Measurements from ENCODE around the gene LCA5L. TPM values are rescaled to one million over a fixed set of nuclear protein-coding genes. Genes with fewer than 3 reads are reported as not detected.
"Not testable (repeated sequence)": the region's sequence is repeated elsewhere in the genome, so short reads cannot be mapped to it uniquely, and the experiment has no call there.

Gene LCA5L
- polyA plus RNA-seq, 2 donors = 0.31 to 0.48 TPM

DNA sequence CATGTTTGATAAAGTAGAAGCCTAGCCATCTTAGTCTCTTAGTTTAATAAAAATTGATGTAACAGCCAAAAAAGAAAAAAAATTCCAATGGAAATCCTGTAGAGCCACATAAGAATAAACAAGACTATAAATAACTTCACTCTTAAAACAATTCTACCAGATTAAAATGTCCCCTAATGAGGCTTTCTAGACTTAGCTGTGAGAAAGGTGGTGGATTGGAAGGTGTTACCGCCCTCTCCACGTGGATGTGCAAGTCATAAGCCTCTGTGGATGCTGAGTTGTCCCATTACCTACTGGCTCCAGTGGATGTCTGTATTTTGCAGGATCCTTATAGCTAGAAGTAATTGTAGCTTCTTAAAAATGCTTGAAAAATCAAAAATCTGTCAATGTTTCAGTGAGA is 14.6 kb downstream of the LCA5L start:
- 77 to 78% methylated on average over 2 of the region's 2 CpGs for WGBS, 2 donors

DNA sequence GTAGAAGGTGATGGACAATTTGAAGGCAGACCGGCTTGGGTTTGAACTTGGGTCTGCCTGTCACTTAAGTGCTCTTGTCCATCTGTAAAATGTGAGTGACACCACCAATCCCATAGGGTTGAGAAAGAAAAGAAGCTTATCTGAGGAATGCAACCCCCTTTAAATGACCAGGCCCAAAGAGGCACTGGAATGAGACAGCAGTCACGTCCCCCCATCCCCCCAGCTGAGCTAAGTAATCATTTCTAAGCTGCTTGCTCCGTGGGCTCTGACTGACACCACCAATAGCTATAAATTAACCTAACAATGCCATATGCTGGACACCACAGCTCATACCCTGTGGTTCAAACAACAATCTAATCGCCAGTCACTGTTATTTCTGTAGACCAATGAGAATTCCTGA is 15.1 kb downstream of the LCA5L start:
- Histone ChIP-seq H3K4me3 (ENCODE audit: low read depth in 1 of 2, low read length in 2 of 2) (no peak overlapping the region), H3K27me3 (ENCODE audit: control insufficient read depth in 1 of 2, insufficient read depth in 2 of 2, low read length in 2 of 2) (no peaks in the 10 kb centered on the region), H3K36me3 (ENCODE audit: control insufficient read depth in 2 of 2, insufficient read depth in 2 of 2, low read length in 1 of 2) (no peaks in the 10 kb centered on the region), H3K4me1 (ENCODE audit: control insufficient read depth in 2 of 2, insufficient read depth in 2 of 2, low read length in 1 of 2) (no peaks in the 10 kb centered on the region), H3K27ac (ENCODE audit: low read depth in 2 of 2, low read length in 1 of 2) (no peak overlapping the region), H3K9me3 (ENCODE audit: control insufficient read depth in 2 of 2, insufficient read depth in 1 of 2, low read depth in 1 of 2, low read length in 1 of 2) (no peaks in the 10 kb centered on the region)
- 63 to 65% methylated on average over 4 of the region's 4 CpGs for WGBS, 2 donors

More for the DNA sequence above, 14.6 kb downstream of the LCA5L start:
- H3K36me3 ChIP-seq (ENCODE audit: control insufficient read depth in 2 of 2, insufficient read depth in 2 of 2, low read length in 1 of 2) = no peaks in the 10 kb centered on the region
- H3K4me3 ChIP-seq (ENCODE audit: low read depth in 1 of 2, low read length in 2 of 2) = no peak overlapping the region
- no peaks in the 10 kb centered on the region for H3K4me1 ChIP-seq (ENCODE audit: control insufficient read depth in 2 of 2, insufficient read depth in 2 of 2, low read length in 1 of 2)
- no peaks in the 10 kb centered on the region for H3K9me3 ChIP-seq (ENCODE audit: control insufficient read depth in 2 of 2, insufficient read depth in 1 of 2, low read depth in 1 of 2, low read length in 1 of 2)
- H3K27me3 ChIP-seq (ENCODE audit: control insufficient read depth in 1 of 2, insufficient read depth in 2 of 2, low read length in 2 of 2) = no peaks in the 10 kb centered on the region
- H3K27ac ChIP-seq (ENCODE audit: low read depth in 2 of 2, low read length in 1 of 2) = no peak overlapping the region

GRCh38 chr21:39430016-39430415 is 15.6 kb downstream of the LCA5L start:
- Histone ChIP-seq H3K4me1 (ENCODE audit: control insufficient read depth in 2 of 2, insufficient read depth in 2 of 2, low read length in 1 of 2) (no peaks in the 10 kb centered on the region), H3K36me3 (ENCODE audit: control insufficient read depth in 2 of 2, insufficient read depth in 2 of 2, low read length in 1 of 2) (no peaks in the 10 kb centered on the region), H3K27ac (ENCODE audit: low read depth in 2 of 2, low read length in 1 of 2) (no peak overlapping the region), H3K27me3 (ENCODE audit: control insufficient read depth in 1 of 2, insufficient read depth in 2 of 2, low read length in 2 of 2) (no peaks in the 10 kb centered on the region), H3K9me3 (ENCODE audit: control insufficient read depth in 2 of 2, insufficient read depth in 1 of 2, low read depth in 1 of 2, low read length in 1 of 2) (no peaks in the 10 kb centered on the region), H3K4me3 (ENCODE audit: low read depth in 1 of 2, low read length in 2 of 2) (no peak overlapping the region)
- 79 to 84% methylated on average over 3 of the region's 3 CpGs for WGBS, 2 donors

GRCh38 chr21:39429445-39429844 is 16.1 kb downstream of the LCA5L start:
- no peaks in the 10 kb centered on the region for H3K4me1 ChIP-seq (ENCODE audit: control insufficient read depth in 2 of 2, insufficient read depth in 2 of 2, low read length in 1 of 2)
- no peaks in the 10 kb centered on the region for H3K27me3 ChIP-seq (ENCODE audit: control insufficient read depth in 1 of 2, insufficient read depth in 2 of 2, low read length in 2 of 2)
- WGBS, 2 donors = 62 to 99% methylated on average over 2 of the region's 2 CpGs
- no peaks in the 10 kb centered on the region for H3K36me3 ChIP-seq (ENCODE audit: control insufficient read depth in 2 of 2, insufficient read depth in 2 of 2, low read length in 1 of 2)
- H3K9me3 ChIP-seq (ENCODE audit: control insufficient read depth in 2 of 2, insufficient read depth in 1 of 2, low read depth in 1 of 2, low read length in 1 of 2) = no peaks in the 10 kb centered on the region
- H3K4me3 ChIP-seq (ENCODE audit: low read depth in 1 of 2, low read length in 2 of 2) = no peak overlapping the region
- H3K27ac ChIP-seq (ENCODE audit: low read depth in 2 of 2, low read length in 1 of 2) = no peak overlapping the region

- peak overlapping the region in 1 of 2 donors; percentile 10 for H3K27ac ChIP-seq (ENCODE audit: low read depth in 2 of 2, low read length in 1 of 2)
- H3K36me3 ChIP-seq (ENCODE audit: control insufficient read depth in 2 of 2, insufficient read depth in 2 of 2, low read length in 1 of 2) = no peaks in the 10 kb centered on the region
- H3K4me3 ChIP-seq (ENCODE audit: low read depth in 1 of 2, low read length in 2 of 2) = no peak overlapping the region
- WGBS, 2 donors = 62 to 70% methylated on average over 5 of the region's 5 CpGs
- no peaks in the 10 kb centered on the region for H3K4me1 ChIP-seq (ENCODE audit: control insufficient read depth in 2 of 2, insufficient read depth in 2 of 2, low read length in 1 of 2)
- H3K27me3 ChIP-seq (ENCODE audit: control insufficient read depth in 1 of 2, insufficient read depth in 2 of 2, low read length in 2 of 2) = no peaks in the 10 kb centered on the region
- H3K9me3 ChIP-seq (ENCODE audit: control insufficient read depth in 2 of 2, insufficient read depth in 1 of 2, low read depth in 1 of 2, low read length in 1 of 2) = no peaks in the 10 kb centered on the region
These were observed 22.9 kb downstream of the LCA5L start for GRCh38 chr21:39422527-39423241.

- H3K4me3 ChIP-seq (ENCODE audit: low read depth in 1 of 2, low read length in 2 of 2); H3K4me1 ChIP-seq (ENCODE audit: control insufficient read depth in 2 of 2, insufficient read depth in 2 of 2, low read length in 1 of 2); H3K27ac ChIP-seq (ENCODE audit: low read depth in 2 of 2, low read length in 1 of 2); H3K36me3 ChIP-seq (ENCODE audit: control insufficient read depth in 2 of 2, insufficient read depth in 2 of 2, low read length in 1 of 2); H3K27me3 ChIP-seq (ENCODE audit: control insufficient read depth in 1 of 2, insufficient read depth in 2 of 2, low read length in 2 of 2); H3K9me3 ChIP-seq (ENCODE audit: control insufficient read depth in 2 of 2, insufficient read depth in 1 of 2, low read depth in 1 of 2, low read length in 1 of 2): not testable (repeated sequence)
- 96 to 99% methylated on average over 5 of the region's 5 CpGs for WGBS, 2 donors
These were observed 26.4 kb downstream of the LCA5L start for GRCh38 chr21:39419204-39419603.

DNA sequence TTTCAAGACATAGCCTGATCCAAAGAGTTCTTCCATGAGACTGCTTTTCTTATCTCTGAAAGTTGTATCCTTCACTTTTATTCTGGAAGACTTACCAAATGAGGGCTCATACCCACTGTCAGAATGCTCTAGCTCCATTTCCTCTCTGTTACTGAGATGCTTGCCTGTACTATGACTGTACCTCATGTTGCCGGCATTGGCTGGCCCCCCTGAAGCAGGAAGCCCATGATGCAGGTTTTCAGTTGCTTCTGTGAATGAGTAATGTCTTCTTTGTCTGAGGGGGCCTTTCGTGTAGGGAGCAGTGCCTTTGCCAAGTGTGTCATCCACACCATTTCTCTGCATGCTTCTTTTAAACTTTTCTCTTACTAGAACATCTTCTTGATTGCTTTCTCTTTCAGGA is 39.5 kb downstream of the LCA5L start:
- Histone ChIP-seq H3K27me3 (ENCODE audit: control insufficient read depth in 1 of 2, insufficient read depth in 2 of 2, low read length in 2 of 2) (no peaks in the 10 kb centered on the region), H3K9me3 (ENCODE audit: control insufficient read depth in 2 of 2, insufficient read depth in 1 of 2, low read depth in 1 of 2, low read length in 1 of 2) (no peaks in the 10 kb centered on the region), H3K27ac (ENCODE audit: low read depth in 2 of 2, low read length in 1 of 2) (no peak overlapping the region), H3K4me1 (ENCODE audit: control insufficient read depth in 2 of 2, insufficient read depth in 2 of 2, low read length in 1 of 2) (no peaks in the 10 kb centered on the region), H3K36me3 (ENCODE audit: control insufficient read depth in 2 of 2, insufficient read depth in 2 of 2, low read length in 1 of 2) (peaks cover 0 to 2% of the 10 kb centered on the region in 2 donors), H3K4me3 (ENCODE audit: low read depth in 1 of 2, low read length in 2 of 2) (no peak overlapping the region)
- 91 to 97% methylated on average over 2 of the region's 2 CpGs for WGBS, 2 donors

- Histone ChIP-seq H3K9me3 (ENCODE audit: control insufficient read depth in 2 of 2, insufficient read depth in 1 of 2, low read depth in 1 of 2, low read length in 1 of 2) (no peaks in the 10 kb centered on the region), H3K4me3 (ENCODE audit: low read depth in 1 of 2, low read length in 2 of 2) (no peak overlapping the region), H3K27ac (ENCODE audit: low read depth in 2 of 2, low read length in 1 of 2) (no peak overlapping the region), H3K4me1 (ENCODE audit: control insufficient read depth in 2 of 2, insufficient read depth in 2 of 2, low read length in 1 of 2) (no peaks in the 10 kb centered on the region), H3K36me3 (ENCODE audit: control insufficient read depth in 2 of 2, insufficient read depth in 2 of 2, low read length in 1 of 2) (peaks cover 0 to 4% of the 10 kb centered on the region in 2 donors), H3K27me3 (ENCODE audit: control insufficient read depth in 1 of 2, insufficient read depth in 2 of 2, low read length in 2 of 2) (no peaks in the 10 kb centered on the region)
- 84 to 93% methylated on average over 8 of the region's 8 CpGs for WGBS, 2 donors
These were observed 45.4 kb downstream of the LCA5L start for GRCh38 chr21:39400173-39400572.

GRCh38 chr21:39397646-39398385 is 47.8 kb downstream of the LCA5L start:
- H3K27me3 ChIP-seq (ENCODE audit: control insufficient read depth in 1 of 2, insufficient read depth in 2 of 2, low read length in 2 of 2) = no peaks in the 10 kb centered on the region
- WGBS, 2 donors = 89 to 93% methylated on average over 11 of the region's 11 CpGs
- no peaks in the 10 kb centered on the region for H3K4me1 ChIP-seq (ENCODE audit: control insufficient read depth in 2 of 2, insufficient read depth in 2 of 2, low read length in 1 of 2)
- H3K36me3 ChIP-seq (ENCODE audit: control insufficient read depth in 2 of 2, insufficient read depth in 2 of 2, low read length in 1 of 2) = peaks cover 4 to 5% of the 10 kb centered on the region in 2 donors
- no peaks in the 10 kb centered on the region for H3K9me3 ChIP-seq (ENCODE audit: control insufficient read depth in 2 of 2, insufficient read depth in 1 of 2, low read depth in 1 of 2, low read length in 1 of 2)
- no peak overlapping the region for H3K27ac ChIP-seq (ENCODE audit: low read depth in 2 of 2, low read length in 1 of 2)
- no peak overlapping the region for H3K4me3 ChIP-seq (ENCODE audit: low read depth in 1 of 2, low read length in 2 of 2)

DNA sequence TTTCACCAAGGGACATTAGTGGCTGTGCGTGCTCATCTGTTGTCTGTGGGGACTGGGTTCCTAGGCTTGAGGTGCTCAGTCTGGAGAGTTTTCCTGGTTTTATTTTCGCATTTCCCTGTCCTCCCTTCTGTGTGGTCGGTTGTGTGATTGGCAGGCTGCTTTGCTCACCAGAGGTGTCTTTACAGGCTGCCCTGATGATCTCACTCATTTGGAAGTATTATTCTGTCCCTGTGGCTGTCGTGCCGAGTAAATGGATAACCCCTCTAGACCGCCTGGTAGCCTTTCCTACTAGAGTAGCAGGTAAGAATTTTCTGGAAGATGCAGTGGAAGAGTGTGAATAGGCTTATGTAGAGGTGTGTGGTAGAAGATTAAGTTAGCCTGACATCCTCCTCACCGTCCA is 52.6 kb downstream of the LCA5L start:
- H3K4me1 ChIP-seq (ENCODE audit: control insufficient read depth in 2 of 2, insufficient read depth in 2 of 2, low read length in 1 of 2) = peaks cover 0 to 2% of the 10 kb centered on the region in 2 donors
- H3K9me3 ChIP-seq (ENCODE audit: control insufficient read depth in 2 of 2, insufficient read depth in 1 of 2, low read depth in 1 of 2, low read length in 1 of 2) = no peaks in the 10 kb centered on the region
- H3K27ac ChIP-seq (ENCODE audit: low read depth in 2 of 2, low read length in 1 of 2) = no peak overlapping the region
- H3K27me3 ChIP-seq (ENCODE audit: control insufficient read depth in 1 of 2, insufficient read depth in 2 of 2, low read length in 2 of 2) = no peaks in the 10 kb centered on the region
- H3K36me3 ChIP-seq (ENCODE audit: control insufficient read depth in 2 of 2, insufficient read depth in 2 of 2, low read length in 1 of 2) = peaks cover 14 to 15% of the 10 kb centered on the region in 2 donors
- WGBS, 2 donors = 87 to 92% methylated on average over 7 of the region's 7 CpGs
- no peak overlapping the region for H3K4me3 ChIP-seq (ENCODE audit: low read depth in 1 of 2, low read length in 2 of 2)

Data from esophagus (tissue), 2 donors.